Stomach (tissue), 4 donors: Measurements from ENCODE around the gene PPP3CA.

Source experiments
- CTCF ChIP-seq, 7 experiments: fragments of 450-650 bp in 4 of 7; fragments of 200-600 bp in 3 of 7; sonication (generic) in 3 of 7; IDR thresholded peaks; one replicate each; pipeline ENCODE4 v1.5.1; 2016 to 2019; ENCODE audit warnings: antibody characterized with exemption in 7 of 7, control low read depth in 2 of 7, mild to moderate bottlenecking in 1 of 7
- POLR2AphosphoS5 ChIP-seq, 3 donors: sonication (generic); formaldehyde crosslinking; IDR thresholded peaks; one replicate each; pipeline ENCODE4 v1.6.1; 2016; ENCODE audit warnings: antibody characterized with exemption in 3 of 3

GRCh38 chr4:101153653-101154052 lies 193.7 kb downstream of the PPP3CA start:
- no peak for TF ChIP-seq CTCF (IDR thresholded peaks at IDR 0.05)
- no peak for TF ChIP-seq POLR2AphosphoS5 (IDR thresholded peaks at IDR 0.05)
